Left ventricle myocardium inferior (tissue), 1 donor: ENCODE results near the gene FGD5. TPM values are rescaled to one million over a fixed set of nuclear protein-coding genes. Genes with fewer than 3 reads are reported as not detected.

Experiments used
- DNase-seq: peaks from one replicate; pipeline ENCODE4 v3.0.0-alpha.2; 2020
- H3K27ac ChIP-seq: fragments of 200-600 bp; replicated peaks from 2 replicates; pipeline ENCODE4 v1.8.0; 2021
- H3K27me3 ChIP-seq: fragments of 200-600 bp; 2 replicates; pipeline ENCODE4 v1.8.0; 2021; ENCODE audit warnings: low read depth
- H3K36me3 ChIP-seq: fragments of 200-600 bp; 2 replicates; pipeline ENCODE4 v1.8.0; 2021
- H3K4me1 ChIP-seq: fragments of 200-600 bp; 2 replicates; pipeline ENCODE4 v1.8.0; 2021
- H3K4me3 ChIP-seq: fragments of 200-600 bp; 2 replicates; pipeline ENCODE4 v1.8.0; 2021; ENCODE audit warnings: mild to moderate bottlenecking, moderate library complexity
- H3K9me3 ChIP-seq: fragments of 200-600 bp; replicated peaks from 2 replicates; pipeline ENCODE4 v1.8.0; 2021
- CTCF ChIP-seq: fragments of 200-600 bp; IDR thresholded peaks from 2 replicates; pipeline ENCODE4 v1.8.0; 2021; ENCODE audit warnings: antibody characterized with exemption, mild to moderate bottlenecking, borderline replicate concordance
- intact Hi-C: fragments of 100-400 bp; cut with micrococcal nuclease; formaldehyde crosslinking; loops from one replicate; pipeline ENCODE4 v1.11.0; 2022
- total RNA-seq: library from RNA; stranded (reverse); fragmentation: NEBNext Ultra II Directional; extraction: Animal tissue kit (Norgen Biotek cat#: 25700); gene quantifications from one replicate; pipeline ENCODE4 v1.2.1, GENCODE V29; 2021
- donor health status: DM: no; HTN: yes; CAD: no; lungs with severe emphysema.

Gene FGD5
- total RNA-seq, 1 donor from 2014 or later: 13.9 TPM

GRCh38 chr3:14845826-14846225, 27.1 kb downstream of the FGD5 start:
- intact Hi-C loops: no loop called here
- no peak for DNase-seq
- TF ChIP-seq CTCF: no peak
- Histone ChIP-seq H3K27me3 (peaks cover 57% of the 10 kb centered on the region), H3K4me1 (peaks cover 85% of the 10 kb centered on the region), H3K36me3 (no peaks in the 10 kb centered on the region), H3K9me3 (no peaks in the 10 kb centered on the region), H3K27ac (no peak overlapping the region), H3K4me3 (no peak overlapping the region)

DNA sequence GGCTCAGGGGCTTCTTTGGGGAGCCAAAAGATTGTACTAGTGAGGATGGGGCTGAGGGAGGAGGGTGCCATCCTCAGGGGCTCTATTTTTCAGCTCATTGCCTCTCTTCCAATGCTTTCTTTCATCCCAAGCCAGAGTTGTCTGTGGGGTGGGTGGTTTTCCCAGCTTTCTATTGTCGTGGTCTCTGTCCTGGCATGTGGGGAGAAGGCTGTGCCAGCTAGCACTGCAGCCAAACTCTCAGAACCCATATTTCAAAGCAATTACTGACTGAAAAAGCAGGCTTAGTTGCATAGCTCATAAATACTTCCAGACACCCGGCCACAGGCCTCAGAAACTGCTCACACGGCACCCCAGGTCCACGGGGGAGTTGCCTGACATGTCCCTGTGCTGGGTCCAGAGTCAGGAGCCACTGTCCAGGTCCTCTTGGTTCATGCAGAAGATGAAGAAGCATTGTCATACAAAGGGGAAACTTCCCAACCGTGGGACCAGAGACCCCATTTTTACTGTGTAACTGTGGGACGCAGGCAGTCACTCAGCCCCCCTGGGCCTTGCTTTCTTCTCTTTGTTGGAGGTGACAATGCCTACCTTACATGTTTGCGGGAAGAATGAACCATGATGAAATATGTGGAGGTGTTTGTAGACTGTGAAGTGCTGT, 27.6 kb downstream of the FGD5 start:
- no peak for DNase-seq
- no peak for TF ChIP-seq CTCF

GRCh38 chr3:14847613-14848541, 29.1 kb downstream of the FGD5 start:
- H3K4me3 ChIP-seq: no peak overlapping the region
- H3K9me3 ChIP-seq: no peaks in the 10 kb centered on the region
- no peaks in the 10 kb centered on the region for H3K36me3 ChIP-seq
- TF ChIP-seq CTCF: peak; percentile 28
- H3K27me3 ChIP-seq: peaks cover 57% of the 10 kb centered on the region
- DNase-seq: peak; percentile 73
- peak overlapping the region; percentile 74 for H3K27ac ChIP-seq
- intact Hi-C loops: no loop called here
- H3K4me1 ChIP-seq: peaks cover 72% of the 10 kb centered on the region

More for the DNA sequence above, 27.6 kb downstream of the FGD5 start:
- H3K27ac ChIP-seq: peak overlapping the region; percentile 74
- intact Hi-C loops: no loop called here
- no peak overlapping the region for H3K4me3 ChIP-seq
- no peaks in the 10 kb centered on the region for H3K36me3 ChIP-seq
- H3K4me1 ChIP-seq: peaks cover 82% of the 10 kb centered on the region
- no peaks in the 10 kb centered on the region for H3K9me3 ChIP-seq
- H3K27me3 ChIP-seq: peaks cover 57% of the 10 kb centered on the region

- no peak for TF ChIP-seq CTCF
- Histone ChIP-seq H3K9me3 (no peaks in the 10 kb centered on the region), H3K4me1 (peaks cover 82% of the 10 kb centered on the region), H3K36me3 (no peaks in the 10 kb centered on the region), H3K27me3 (peaks cover 57% of the 10 kb centered on the region), H3K4me3 (no peak overlapping the region), H3K27ac (peak overlapping the region; percentile 74)
- no peak for DNase-seq
- intact Hi-C loops: no loop called here
These were observed 30.1 kb downstream of the FGD5 start for GRCh38 chr3:14848906-14849305.

DNA sequence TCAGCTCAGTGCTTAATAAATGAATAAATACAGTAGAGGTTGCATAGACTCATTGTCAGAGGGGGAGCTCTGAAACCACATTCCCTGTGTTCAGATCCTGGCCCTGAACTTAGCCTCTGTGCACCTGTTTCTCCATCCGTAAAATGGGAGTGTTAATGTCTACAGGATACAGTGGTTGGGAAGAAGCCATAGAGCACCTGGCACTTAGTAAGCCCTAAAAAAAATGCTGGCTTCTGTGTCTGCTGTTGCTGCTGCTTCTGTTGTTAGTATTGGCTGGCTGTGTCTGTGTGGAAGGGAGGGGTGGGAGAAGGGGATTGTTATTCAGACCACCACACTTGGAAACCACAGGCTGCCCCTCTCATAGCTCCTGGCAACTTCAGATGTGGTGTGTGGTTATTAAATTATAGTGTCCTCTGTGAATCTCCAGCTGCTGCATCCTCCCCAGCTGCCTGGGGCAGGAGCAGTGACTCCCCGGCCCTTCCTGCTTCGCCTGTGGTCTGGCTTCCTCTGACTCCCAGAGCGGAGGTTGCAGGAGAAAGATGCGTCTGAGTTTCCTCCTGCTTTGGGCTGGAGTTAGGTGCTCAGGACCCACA, 31.0 kb downstream of the FGD5 start:
- DNase-seq: no peak

More for the DNA sequence above, 31.0 kb downstream of the FGD5 start:
- Histone ChIP-seq H3K9me3 (no peaks in the 10 kb centered on the region), H3K36me3 (no peaks in the 10 kb centered on the region), H3K27me3 (peaks cover 51% of the 10 kb centered on the region), H3K4me3 (no peak overlapping the region), H3K27ac (peak overlapping the region; percentile 74), H3K4me1 (peaks cover 83% of the 10 kb centered on the region)
- intact Hi-C loops: no loop called here
- no peak for TF ChIP-seq CTCF
